DOHH2 (cell line): ENCODE measurements around the gene HS6ST1.

Experiments used
- CTCF ChIP-seq: fragments of 200-600 bp; sonication (generic); IDR thresholded peaks from one replicate; pipeline ENCODE4 v1.5.1; 2014; ENCODE audit warnings: antibody characterized with exemption, mild to moderate bottlenecking, low read depth, low read length; ENCODE audit not compliant: poor library complexity, severe bottlenecking
- EZH2phosphoT487 ChIP-seq: fragments of 200-600 bp; sonication (generic); IDR thresholded peaks from 2 replicates; pipeline ENCODE4 v1.6.1; 2017; ENCODE audit warnings: borderline replicate concordance, mild to moderate bottlenecking, antibody characterized with exemption, low read length, moderate library complexity, mixed read lengths

GRCh38 chr2:128286011-128286721 is 32.5 kb downstream of the HS6ST1 start:
- TF ChIP-seq CTCF: no peak
- no peak for TF ChIP-seq EZH2phosphoT487
